Neuronal stem cell (in vitro differentiated cells): ENCODE measurements around the gene NPBWR2.
"Not testable (repeated sequence)": the region's sequence is repeated elsewhere in the genome, so short reads cannot be mapped to it uniquely, and the experiment has no call there.

Experiments
- DNase-seq: peaks from one replicate; pipeline ENCODE4 v3.0.0-alpha.2; 2013; ENCODE audit warnings: low spot score
- H2AFZ ChIP-seq: one replicate; pipeline ENCODE4 v1.6.1; 2013; ENCODE audit warnings: mild to moderate bottlenecking, low read length, inconsistent platforms
- H2AK5ac ChIP-seq: 2 replicates; pipeline ENCODE4 v1.6.1; 2013; ENCODE audit warnings: low read depth, mild to moderate bottlenecking, inconsistent platforms, low read length, moderate library complexity, mixed read lengths
- H2BK120ac ChIP-seq: 2 replicates; pipeline ENCODE4 v1.6.1; 2013; ENCODE audit warnings: low read depth, mild to moderate bottlenecking, inconsistent platforms, low read length, moderate library complexity, mixed read lengths
- H2BK12ac ChIP-seq: one replicate; pipeline ENCODE4 v1.6.1; 2013; ENCODE audit warnings: low read length, inconsistent platforms
- H2BK15ac ChIP-seq: 2 replicates; pipeline ENCODE4 v1.6.1; 2013; ENCODE audit warnings: mild to moderate bottlenecking, low read length, inconsistent platforms, mixed read lengths
- H2BK5ac ChIP-seq: one replicate; pipeline ENCODE4 v1.6.1; 2013; ENCODE audit warnings: inconsistent platforms, mild to moderate bottlenecking, low read length, moderate library complexity
- H3K14ac ChIP-seq: one replicate; pipeline ENCODE4 v1.6.1; 2013; ENCODE audit warnings: low read length, inconsistent platforms
- H3K18ac ChIP-seq: 2 replicates; pipeline ENCODE4 v1.6.1; 2013; ENCODE audit warnings: low read length, inconsistent platforms
- H3K23ac ChIP-seq: 2 replicates; pipeline ENCODE4 v1.6.1; 2013; ENCODE audit warnings: low read depth, mild to moderate bottlenecking, mixed read lengths, low read length, inconsistent platforms; ENCODE audit not compliant: poor library complexity
- H3K27ac ChIP-seq: replicated peaks from 3 replicates; pipeline ENCODE4 v1.5.1; 2013; ENCODE audit warnings: low read length, inconsistent platforms
- H3K27me3 ChIP-seq, 3 experiments: 2 replicates each; pipeline ENCODE4 v1.6.1; 2013; ENCODE audit warnings: low read length in 3 of 3, mild to moderate bottlenecking in 2 of 3, inconsistent platforms in 1 of 3, low read depth in 1 of 3, mixed read lengths in 1 of 3, moderate library complexity in 1 of 3; ENCODE audit not compliant: control insufficient read depth in 3 of 3, insufficient read depth in 3 of 3
- H3K36me3 ChIP-seq, 2 donors: replicated peaks in 1 of 2; 2 replicates each; pipeline ENCODE4 v1.6.1; 2013; ENCODE audit warnings: low read length in 2 of 2; ENCODE audit not compliant: control insufficient read depth in 2 of 2, insufficient read depth in 2 of 2
- H3K4ac ChIP-seq: 2 replicates; pipeline ENCODE4 v1.6.1; 2013; ENCODE audit warnings: inconsistent platforms, mild to moderate bottlenecking, low read length, moderate library complexity
- H3K4me1 ChIP-seq, 2 donors: 1 replicate in 1 of 2; 2 replicates in 1 of 2; pipeline ENCODE4 v1.6.1; 2013; ENCODE audit warnings: low read length in 2 of 2, low read depth in 1 of 2; ENCODE audit not compliant: control insufficient read depth in 2 of 2, insufficient read depth in 1 of 2
- H3K4me2 ChIP-seq: one replicate; pipeline ENCODE4 v1.6.1; 2013; ENCODE audit warnings: mild to moderate bottlenecking, low read length, inconsistent platforms; ENCODE audit not compliant: insufficient read depth, poor library complexity, severe bottlenecking
- H3K4me3 ChIP-seq, 2 donors: 2 replicates each; pipeline ENCODE4 v1.5.1; 2013; ENCODE audit warnings: low read length in 2 of 2, mild to moderate bottlenecking in 2 of 2, inconsistent platforms in 1 of 2, moderate library complexity in 1 of 2
- H3K79me1 ChIP-seq: one replicate; pipeline ENCODE4 v1.6.1; 2013; ENCODE audit warnings: low read depth, mild to moderate bottlenecking, inconsistent platforms, low read length, moderate library complexity
- H3K9ac ChIP-seq: one replicate; pipeline ENCODE4 v1.6.1; 2013; ENCODE audit warnings: mild to moderate bottlenecking, low read depth, low read length, inconsistent platforms; ENCODE audit not compliant: poor library complexity
- H3K9me3 ChIP-seq, 2 donors: replicated peaks in 1 of 2; 2 replicates each; pipeline versions ENCODE3 to v1.6.1; 2013; ENCODE audit warnings: low read length in 2 of 2, mild to moderate bottlenecking in 2 of 2, inconsistent platforms in 1 of 2, low read depth in 1 of 2, mixed read lengths in 1 of 2, moderate library complexity in 1 of 2; ENCODE audit not compliant: control insufficient read depth in 2 of 2, insufficient read depth in 1 of 2
- H4K8ac ChIP-seq: one replicate; pipeline ENCODE4 v1.6.1; 2013; ENCODE audit warnings: low read depth, mild to moderate bottlenecking, inconsistent platforms, low read length, moderate library complexity
- H4K91ac ChIP-seq: one replicate; pipeline ENCODE4 v1.6.1; 2013; ENCODE audit warnings: low read length, low read depth, mild to moderate bottlenecking, inconsistent platforms; ENCODE audit not compliant: poor library complexity
- WGBS, 2 donors: extraction: QIAGEN DNeasy Blood & Tissue Kit; methylation state at CpG; one replicate each; pipeline ENCODE4 v1.1.7; 2013; ENCODE audit warnings: missing lambda C conversion rate in 2 of 2, mixed read lengths in 1 of 2; ENCODE audit not compliant: insufficient read length in 2 of 2, insufficient replicate concordance in 1 of 2; ENCODE audit errors: extremely low coverage in 2 of 2; 5-methylcytosine and 5-hydroxymethylcytosine counted together

NPBWR2 gene

DNA sequence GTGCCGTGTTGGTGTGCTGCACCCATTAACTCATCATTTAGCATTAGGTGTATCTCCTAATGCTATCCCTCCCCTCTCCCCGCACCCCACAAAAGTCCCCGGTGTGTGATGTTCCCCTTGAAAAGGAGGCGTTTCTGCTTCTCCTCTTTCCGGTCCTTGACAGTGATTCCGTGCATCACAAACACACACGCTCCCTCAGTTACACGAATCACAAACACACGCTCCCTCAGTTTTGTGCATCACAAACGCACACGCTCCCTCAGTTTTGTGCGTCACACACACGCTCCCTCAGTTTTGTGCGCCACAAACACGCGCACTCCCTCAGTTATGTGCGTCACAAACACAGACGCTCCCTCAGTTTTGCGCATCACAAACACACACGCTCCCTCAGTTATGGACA lies 27.4 kb upstream of the NPBWR2 start:
- not testable (repeated sequence) for H2BK12ac ChIP-seq, H2BK120ac ChIP-seq, H3K23ac ChIP-seq, H3K79me1 ChIP-seq, H3K36me3 ChIP-seq, H2BK5ac ChIP-seq, H2AFZ ChIP-seq, H3K27ac ChIP-seq, H3K4ac ChIP-seq, DNase-seq, H3K4me3 ChIP-seq, H3K9me3 ChIP-seq, H3K4me2 ChIP-seq, H4K8ac ChIP-seq, H3K14ac ChIP-seq, H2BK15ac ChIP-seq, H2AK5ac ChIP-seq, H3K18ac ChIP-seq, H3K9ac ChIP-seq, H4K91ac ChIP-seq, H3K27me3 ChIP-seq
- WGBS, 2 donors, result no CpG with 5 or more reads among the region's 20 CpGs
- H3K4me1 ChIP-seq, result peaks cover 5 to 10% of the 10 kb centered on the region in 2 donors

DNA sequence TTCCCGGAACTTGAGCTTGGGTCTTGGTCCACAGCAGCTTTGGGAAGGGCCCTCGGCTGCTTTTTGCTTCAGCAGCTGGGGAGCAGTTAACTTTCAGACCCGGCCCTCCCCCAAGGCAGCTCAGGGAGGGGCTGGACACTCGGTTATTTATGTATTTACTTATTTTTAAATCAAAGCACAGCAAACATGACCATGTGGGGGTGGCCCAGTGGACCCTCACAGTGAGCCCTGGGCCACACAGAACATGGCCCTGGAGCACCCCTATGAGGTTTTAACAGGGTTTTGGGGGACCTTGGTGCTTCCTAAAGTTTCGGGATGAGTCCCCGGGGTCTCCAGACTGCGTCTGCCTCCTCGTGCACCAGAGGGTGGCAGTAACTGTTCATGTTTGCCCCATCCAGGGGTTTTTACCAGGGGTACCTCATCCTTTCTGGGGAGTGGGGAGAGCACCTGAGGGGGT lies 26.6 kb upstream of the NPBWR2 start:
- no peak overlapping the region for H2BK120ac ChIP-seq
- H3K4ac ChIP-seq, result no peak overlapping the region
- no peak overlapping the region for H4K91ac ChIP-seq
- no peak overlapping the region for H2BK15ac ChIP-seq
- no peak overlapping the region for H3K27ac ChIP-seq
- H3K4me2 ChIP-seq, result no peak overlapping the region
- no peaks in the 10 kb centered on the region for H3K9me3 ChIP-seq
- H3K4me3 ChIP-seq, result no peak overlapping the region
- WGBS, 2 donors, result no CpG with 5 or more reads among the region's 8 CpGs
- H2AFZ ChIP-seq, result no peak overlapping the region
- H2BK5ac ChIP-seq, result no peak overlapping the region
- H3K4me1 ChIP-seq, result peaks cover 0 to 6% of the 10 kb centered on the region in 2 donors
- no peak for DNase-seq
- H3K79me1 ChIP-seq, result no peaks in the 10 kb centered on the region
- no peak overlapping the region for H3K14ac ChIP-seq
- H4K8ac ChIP-seq, result no peak overlapping the region
- H3K23ac ChIP-seq, result no peak overlapping the region
- H2AK5ac ChIP-seq, result no peak overlapping the region
- H3K36me3 ChIP-seq, result no peaks in the 10 kb centered on the region
- H3K18ac ChIP-seq, result no peak overlapping the region
- H3K9ac ChIP-seq, result no peak overlapping the region
- H2BK12ac ChIP-seq, result no peak overlapping the region
- no peaks in the 10 kb centered on the region for H3K27me3 ChIP-seq

DNA sequence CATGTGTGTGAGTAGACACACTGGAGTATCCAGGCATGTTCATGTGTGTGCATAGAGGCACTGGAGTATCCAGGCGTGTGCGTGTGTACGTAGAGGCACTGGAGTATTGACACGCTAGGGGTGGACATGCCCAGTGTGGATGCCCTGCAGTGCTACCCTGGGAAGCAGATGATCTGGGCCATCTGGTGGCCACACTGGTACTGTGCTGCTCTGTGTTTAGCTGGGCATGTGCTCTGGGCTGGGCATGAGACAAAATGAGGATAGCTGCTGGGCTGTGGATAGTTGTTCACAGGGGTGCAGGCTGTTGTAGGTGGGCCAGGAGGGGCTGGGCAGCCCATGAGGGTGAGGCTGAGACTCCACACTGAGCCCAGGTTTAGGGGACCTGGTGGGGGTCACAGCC lies 24.0 kb upstream of the NPBWR2 start:
- peaks cover 0 to 6% of the 10 kb centered on the region in 2 donors for H3K4me1 ChIP-seq
- H4K8ac ChIP-seq, result no peak overlapping the region
- H3K4me3 ChIP-seq, result no peak overlapping the region
- H3K79me1 ChIP-seq, result no peaks in the 10 kb centered on the region
- no peak overlapping the region for H3K14ac ChIP-seq
- H2BK15ac ChIP-seq, result no peak overlapping the region
- no peak overlapping the region for H3K9ac ChIP-seq
- H3K4ac ChIP-seq, result no peak overlapping the region
- no peak overlapping the region for H2BK5ac ChIP-seq
- no peak overlapping the region for H3K23ac ChIP-seq
- H2AFZ ChIP-seq, result no peak overlapping the region
- no peaks in the 10 kb centered on the region for H3K9me3 ChIP-seq
- H2BK120ac ChIP-seq, result no peak overlapping the region
- no CpG with 5 or more reads among the region's 4 CpGs for WGBS, 2 donors
- no peak overlapping the region for H2AK5ac ChIP-seq
- H2BK12ac ChIP-seq, result no peak overlapping the region
- H3K36me3 ChIP-seq, result no peaks in the 10 kb centered on the region
- no peak overlapping the region for H3K18ac ChIP-seq
- no peak overlapping the region for H3K4me2 ChIP-seq
- H3K27me3 ChIP-seq, result no peaks in the 10 kb centered on the region
- no peak overlapping the region for H4K91ac ChIP-seq
- no peak for DNase-seq
- no peak overlapping the region for H3K27ac ChIP-seq

DNA sequence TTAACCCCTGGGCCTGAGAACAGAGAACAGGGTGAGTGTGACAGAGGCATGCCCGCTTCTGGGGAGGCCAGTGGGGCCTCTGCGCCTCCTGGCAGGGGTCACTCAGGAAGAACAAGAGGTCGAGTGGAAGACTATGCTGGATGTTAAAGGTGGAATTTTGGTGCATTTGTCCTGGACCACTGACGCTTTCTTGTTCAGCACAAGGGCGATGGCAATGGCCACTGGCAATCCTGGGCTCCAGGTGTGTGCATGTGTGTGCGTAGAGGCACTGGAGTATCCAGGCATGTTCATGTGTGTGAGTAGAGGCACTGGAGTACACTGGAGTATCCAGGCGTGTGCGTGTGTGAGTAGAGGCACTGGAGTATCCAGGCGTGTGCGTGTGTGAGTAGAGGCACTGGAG lies 23.5 kb upstream of the NPBWR2 start:
- no peak overlapping the region for H2BK12ac ChIP-seq
- no peak overlapping the region for H3K23ac ChIP-seq
- H3K14ac ChIP-seq, result no peak overlapping the region
- no peak overlapping the region for H4K8ac ChIP-seq
- H3K9ac ChIP-seq, result peak overlapping the region; percentile 39
- H3K18ac ChIP-seq, result no peak overlapping the region
- no peaks in the 10 kb centered on the region for H3K79me1 ChIP-seq
- no peak overlapping the region for H3K4me3 ChIP-seq
- no CpG with 5 or more reads among the region's 10 CpGs for WGBS, 2 donors
- H2AFZ ChIP-seq, result no peak overlapping the region
- H2BK5ac ChIP-seq, result no peak overlapping the region
- H3K27ac ChIP-seq, result no peak overlapping the region
- no peak overlapping the region for H3K4me2 ChIP-seq
- H3K27me3 ChIP-seq, result no peaks in the 10 kb centered on the region
- H2BK120ac ChIP-seq, result no peak overlapping the region
- H3K4me1 ChIP-seq, result peaks cover 0 to 6% of the 10 kb centered on the region in 2 donors
- H3K4ac ChIP-seq, result no peak overlapping the region
- H2AK5ac ChIP-seq, result no peak overlapping the region
- H4K91ac ChIP-seq, result no peak overlapping the region
- H3K9me3 ChIP-seq, result no peaks in the 10 kb centered on the region
- H3K36me3 ChIP-seq, result no peaks in the 10 kb centered on the region
- no peak for DNase-seq
- H2BK15ac ChIP-seq, result no peak overlapping the region
